GM21737 (cell line): ENCODE measurements around the gene PHLDA2.

ENCODE experiments used
- ATAC-seq: cut with Tn5 transposase; IDR thresholded peaks from one replicate; pipeline ENCODE4 v1.9.1; 2021; ENCODE audit warnings: mild to moderate bottlenecking, moderate library complexity; ENCODE audit not compliant: unreplicated experiment

Gene PHLDA2

DNA sequence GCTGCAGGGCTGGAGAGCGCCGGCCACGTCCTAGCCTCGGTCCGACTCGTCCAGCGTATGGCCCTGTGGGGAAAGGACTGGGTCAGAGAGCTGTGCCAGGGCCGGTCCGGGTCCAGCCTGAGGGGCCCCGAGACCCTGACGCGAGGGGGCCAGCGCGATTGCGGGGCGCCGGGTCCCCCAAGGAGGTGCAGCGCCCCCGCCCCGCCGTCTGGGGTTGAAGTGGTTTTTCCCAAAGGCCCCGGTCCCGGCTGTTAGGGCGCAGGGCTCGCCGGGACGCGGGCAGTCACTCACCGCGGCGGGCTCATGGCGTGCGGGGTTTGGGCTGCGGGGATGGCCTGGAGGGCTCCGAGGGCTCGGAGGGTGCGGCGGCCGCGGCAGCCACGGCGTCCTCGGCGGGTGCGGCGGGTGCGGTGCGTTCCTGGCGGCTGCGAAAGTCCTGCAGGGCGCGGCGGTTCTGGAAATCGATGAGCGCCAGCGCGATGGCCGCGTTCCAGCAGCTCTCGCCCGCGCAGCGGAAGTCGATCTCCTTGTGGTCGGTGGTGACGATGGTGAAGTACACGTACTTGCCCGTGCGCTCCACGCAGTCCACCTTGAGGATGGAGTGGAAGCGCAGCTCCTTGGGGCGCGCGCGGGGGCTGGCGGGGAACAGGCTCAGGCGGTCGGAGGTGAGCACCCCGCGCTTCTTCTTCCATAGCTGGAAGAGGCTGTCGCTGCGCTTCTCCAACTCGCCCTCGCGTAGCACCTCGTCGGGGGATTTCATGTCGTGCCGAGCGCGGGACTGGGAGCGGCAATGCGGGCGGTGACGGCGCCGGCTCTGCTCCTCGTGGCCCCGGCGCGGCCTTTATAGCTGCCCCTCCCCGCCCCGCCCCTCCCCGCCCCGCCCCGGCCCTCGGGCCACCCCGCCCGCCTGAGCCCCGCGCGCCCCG, at the start of gene PHLDA2:
Gene PHLDA2 (minus strand): TSS at position 816 of the 926 bp plus-strand sequence. CDS start 56 bp downstream, at position 760.
- no peak for ATAC-seq

- no peak for ATAC-seq
Observed at GRCh38 chr11:2977113-2977512, 47.9 kb upstream of the PHLDA2 start.

- no peak for ATAC-seq
Observed at GRCh38 chr11:2976294-2977063, 47.3 kb upstream of the PHLDA2 start.

DNA sequence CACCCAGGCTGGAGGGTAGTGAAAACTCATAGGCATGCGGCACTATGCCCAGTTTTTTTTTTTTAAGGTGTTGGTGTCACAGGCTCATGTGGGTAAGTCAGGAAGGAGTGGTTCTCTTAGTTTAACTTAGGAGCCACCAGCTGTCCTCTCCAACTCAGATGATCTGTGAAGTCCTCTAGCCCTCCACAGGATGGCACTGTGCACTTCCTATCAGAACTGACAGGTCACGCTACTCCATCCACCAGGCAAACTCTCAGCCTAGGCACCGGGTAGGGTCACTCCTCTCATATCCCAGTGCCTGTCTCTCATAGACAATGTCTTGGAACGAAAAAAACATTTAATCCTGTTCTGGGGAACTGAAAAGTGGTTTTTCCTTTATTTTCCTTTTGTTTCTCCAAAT, 46.4 kb upstream of the PHLDA2 start:
- no peak for ATAC-seq

GRCh38 chr11:2974272-2974671, 45.1 kb upstream of the PHLDA2 start:
- ATAC-seq, result no peak

- no peak for ATAC-seq
Observed at GRCh38 chr11:2968341-2968900, 39.2 kb upstream of the PHLDA2 start.

DNA sequence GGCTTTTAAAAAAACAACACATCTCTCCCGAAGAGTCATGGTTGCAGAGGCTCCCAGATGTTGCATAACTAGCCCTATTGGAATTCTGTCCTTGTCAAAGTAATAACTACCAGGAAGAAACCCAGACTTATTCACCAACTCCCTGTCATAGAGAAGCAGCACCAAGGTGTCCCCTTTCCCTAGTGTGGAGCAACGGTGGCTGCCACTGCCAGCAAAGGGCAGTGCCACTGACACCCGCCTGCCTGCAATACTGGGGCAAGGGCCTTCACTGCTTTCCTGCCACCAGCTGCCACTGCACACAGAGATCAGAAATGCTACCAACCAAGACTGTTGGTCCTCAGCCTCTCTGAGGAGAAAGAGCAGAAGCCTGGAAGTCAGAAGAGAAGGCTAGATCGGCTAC, 35.6 kb upstream of the PHLDA2 start:
- ATAC-seq, result no peak

- ATAC-seq, result no peak
Observed at GRCh38 chr11:2963761-2964160, 34.5 kb upstream of the PHLDA2 start.

GRCh38 chr11:2963112-2963754, 34.0 kb upstream of the PHLDA2 start:
- ATAC-seq, result no peak

DNA sequence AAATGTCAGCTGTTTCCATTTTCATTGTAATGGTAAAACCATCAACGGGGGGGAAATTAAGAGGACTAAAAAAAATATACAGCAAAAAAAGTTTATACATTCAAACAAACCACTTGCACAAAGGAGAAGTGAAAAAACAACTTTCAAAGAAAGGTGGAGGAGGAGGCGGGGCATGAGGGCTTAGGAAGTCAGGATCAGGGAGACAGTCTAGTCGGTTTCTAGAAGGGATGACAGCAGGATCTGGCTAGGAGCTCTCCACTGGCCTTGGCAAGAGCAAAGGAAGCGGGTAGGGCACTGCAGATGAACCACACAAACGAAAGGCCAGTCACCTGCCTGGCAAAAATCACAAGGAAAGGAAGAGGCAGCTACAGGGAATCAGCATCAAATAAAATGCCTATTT, 31.9 kb upstream of the PHLDA2 start:
- ATAC-seq, result no peak

DNA sequence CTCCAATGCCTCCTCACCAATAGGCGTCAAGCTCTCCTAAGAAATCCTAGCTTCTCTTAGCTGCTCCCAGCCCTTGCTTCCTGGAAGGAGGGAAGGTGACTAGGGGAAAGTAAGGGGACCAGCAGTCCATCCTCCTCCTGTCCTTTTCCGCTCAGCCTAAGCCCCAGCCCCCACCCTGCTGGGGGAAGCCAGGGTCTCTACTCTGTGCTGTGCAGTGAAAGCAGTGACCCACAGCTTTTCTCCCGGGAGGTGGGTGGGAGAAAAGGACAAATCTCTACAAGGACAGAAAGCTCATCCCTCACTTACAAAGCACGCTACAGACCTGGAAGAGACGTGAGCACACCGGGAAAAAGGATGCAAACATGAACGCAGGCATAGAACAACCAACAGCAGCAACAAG, 30.9 kb upstream of the PHLDA2 start:
- no peak for ATAC-seq

DNA sequence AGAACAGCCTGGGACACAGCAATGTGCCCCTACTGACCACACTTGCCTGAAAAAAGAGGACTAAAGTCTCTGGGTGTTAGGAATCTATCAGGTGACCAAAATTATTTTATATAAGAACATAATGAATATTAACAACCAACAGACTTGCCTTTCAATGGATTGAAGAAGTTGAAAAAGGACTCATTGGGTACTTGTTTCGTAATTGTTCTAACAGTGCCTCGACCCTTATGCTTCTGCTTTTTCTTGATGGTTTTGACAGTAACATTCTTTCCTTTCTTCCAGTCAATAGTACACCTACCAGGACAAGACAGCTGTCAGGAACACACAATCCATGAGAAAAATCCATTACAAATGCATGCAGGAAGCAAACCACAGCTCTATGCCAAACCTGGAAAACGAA, 29.0 kb upstream of the PHLDA2 start:
- no peak for ATAC-seq

DNA sequence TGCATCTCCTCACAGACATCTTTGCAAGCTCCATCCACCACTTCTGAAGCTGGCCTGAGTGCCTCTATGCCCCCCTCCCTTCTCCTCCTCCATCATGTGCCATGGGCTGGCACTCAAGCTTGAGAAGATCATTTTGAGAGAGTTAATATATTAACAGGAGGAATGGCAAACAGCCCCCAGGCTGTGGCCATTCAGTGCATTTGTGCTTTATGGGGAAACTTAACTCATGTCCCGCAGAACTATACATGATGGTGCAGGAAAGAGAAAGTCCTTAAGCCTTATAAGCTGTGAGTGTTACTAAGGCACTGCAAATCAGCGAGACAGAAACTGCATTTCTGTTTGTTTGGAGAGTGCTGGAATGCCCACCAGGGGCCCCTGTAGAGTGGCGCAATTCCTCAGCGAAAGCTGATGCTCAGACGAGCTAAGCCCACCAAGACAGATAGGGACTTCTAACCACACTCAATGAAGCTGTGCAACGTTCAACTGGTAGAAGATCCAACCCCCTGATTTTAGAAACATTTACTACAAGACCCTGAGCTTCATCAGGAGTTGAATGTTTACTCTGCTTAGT, 26.8 kb upstream of the PHLDA2 start:
- no peak for ATAC-seq

DNA sequence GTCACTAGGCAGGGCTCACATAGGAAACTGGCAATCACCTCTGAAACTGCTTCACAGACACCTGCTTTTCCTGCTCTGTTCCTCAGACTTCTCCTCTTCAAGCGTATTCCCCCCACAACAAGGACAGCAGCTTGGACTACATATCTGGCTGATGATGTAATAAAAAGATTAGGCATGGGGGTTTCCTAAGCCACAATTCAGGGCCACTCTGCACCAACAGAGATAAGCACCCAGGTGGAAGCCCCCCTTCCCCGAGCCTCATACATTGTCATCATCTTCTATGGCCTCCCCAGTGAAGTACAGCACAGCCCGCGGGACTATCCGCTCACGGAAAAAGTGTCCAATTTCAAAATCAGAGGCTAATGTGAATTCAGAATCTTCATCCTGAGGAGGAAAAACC, 25.0 kb upstream of the PHLDA2 start:
- ATAC-seq, result no peak

- no peak for ATAC-seq
Observed at GRCh38 chr11:2952290-2952689, 23.1 kb upstream of the PHLDA2 start.

GRCh38 chr11:2951231-2952110, 22.3 kb upstream of the PHLDA2 start:
- ATAC-seq, result no peak

- ATAC-seq, result no peak
Observed at GRCh38 chr11:2950825-2951224, 21.6 kb upstream of the PHLDA2 start.

GRCh38 chr11:2949920-2950319, 20.7 kb upstream of the PHLDA2 start:
- ATAC-seq, result no peak

GRCh38 chr11:2947744-2948143, 18.5 kb upstream of the PHLDA2 start:
- no peak for ATAC-seq

DNA sequence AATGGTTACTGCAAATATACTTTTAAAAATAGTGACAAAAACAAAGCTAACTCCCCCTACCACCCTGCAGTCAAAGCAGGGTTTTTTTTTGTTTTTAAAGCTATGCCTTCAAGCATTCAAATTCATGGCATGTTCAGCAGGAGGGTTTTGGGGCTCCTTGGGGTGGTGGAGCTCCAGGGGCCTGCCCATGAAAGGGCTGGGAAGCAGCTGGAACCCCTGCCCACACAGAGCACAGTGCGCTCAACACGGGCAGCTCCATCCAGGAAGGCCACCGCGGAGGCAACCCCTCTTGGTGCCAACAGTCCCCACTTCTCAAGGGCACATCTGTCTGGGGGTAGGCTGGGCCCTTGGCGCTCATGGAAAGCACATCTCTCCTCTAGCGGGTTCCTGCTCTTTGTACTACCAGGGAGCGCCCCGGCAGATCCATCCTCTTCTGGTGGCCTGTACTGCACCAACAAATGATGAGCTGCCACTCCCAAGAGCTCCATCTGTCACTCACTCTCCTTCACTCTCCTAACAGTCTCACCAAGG, 16.6 kb upstream of the PHLDA2 start:
- no peak for ATAC-seq
